H1 (cell line): ENCODE results near the gene NAV2. TPM values are rescaled to one million over a fixed set of nuclear protein-coding genes. Genes with fewer than 3 reads are reported as not detected.

Source experiments
- CTCF ChIA-PET: fragments of 300-600 bp; sonication (Branson Sonifier 250); formaldehyde crosslinking; loops from one replicate; lab custom pipeline; 2021; ENCODE audit not compliant: partially characterized antibody; lab: Charles Lee
- POLR2A ChIA-PET: fragments of 300-600 bp; sonication (Branson Sonifier 250); formaldehyde crosslinking; loops from one replicate; lab custom pipeline; 2021; ENCODE audit warnings: inconsistent platforms; ENCODE audit not compliant: partially characterized antibody; lab: Charles Lee
- DNase-seq, 2 experiments: peaks; one replicate each; pipeline versions ENCODE4 v3.0.0 to v3.0.0-alpha.2; 2010 to 2022; ENCODE audit warnings: low spot score in 2 of 2, low read depth in 1 of 2, mixed read lengths in 1 of 2
- FAIRE-seq: peaks from 2 replicates; lab custom pipeline; 2011; peaks lifted over from hg19 to GRCh38; lab: Jason Lieb, UNC
- H2AFZ ChIP-seq: 2 replicates; pipeline ENCODE4 v1.8.1; 2012; ENCODE audit warnings: low read length, inconsistent platforms
- H2AK5ac ChIP-seq: 2 replicates; pipeline ENCODE4 v1.6.1; 2013; ENCODE audit warnings: low read depth, low read length
- H2BK120ac ChIP-seq: replicated peaks from 2 replicates; pipeline ENCODE3; 2013; ENCODE audit warnings: low read depth, low read length, inconsistent platforms
- H2BK12ac ChIP-seq: 2 replicates; pipeline ENCODE4 v1.6.1; 2013; ENCODE audit warnings: low read depth, low read length
- H2BK15ac ChIP-seq: 2 replicates; pipeline ENCODE4 v1.6.1; 2013; ENCODE audit warnings: low read length
- H2BK20ac ChIP-seq: 2 replicates; pipeline ENCODE4 v1.6.1; 2013; ENCODE audit warnings: low read length
- H2BK5ac ChIP-seq: 2 replicates; pipeline ENCODE4 v1.6.1; 2013; ENCODE audit warnings: low read depth, low read length
- H3K14ac ChIP-seq: 2 replicates; pipeline ENCODE4 v1.6.1; 2013; ENCODE audit warnings: inconsistent platforms; ENCODE audit not compliant: insufficient read length
- H3K18ac ChIP-seq: 2 replicates; pipeline ENCODE4 v1.6.1; 2013; ENCODE audit warnings: low read length; ENCODE audit errors: extremely low read depth
- H3K23ac ChIP-seq: 2 replicates; pipeline ENCODE4 v1.6.1; 2013; ENCODE audit warnings: inconsistent platforms; ENCODE audit not compliant: insufficient read length
- H3K23me2 ChIP-seq: 2 replicates; pipeline ENCODE4 v1.6.1; 2013; ENCODE audit warnings: low read depth, low read length
- H3K27ac ChIP-seq: 2 replicates; pipeline ENCODE4 v1.6.1; 2011; ENCODE audit warnings: low read depth, low read length, inconsistent platforms
- H3K27me3 ChIP-seq, 4 experiments: replicated peaks in 1 of 4; 1 replicate in 1 of 4; 2 replicates in 3 of 4; pipeline versions ENCODE4 v1.6.1 to v1.8.1; 2011 to 2013; ENCODE audit warnings: low read length in 3 of 4, mild to moderate bottlenecking in 3 of 4, inconsistent platforms in 2 of 4, mixed read lengths in 2 of 4, moderate library complexity in 1 of 4; ENCODE audit not compliant: control insufficient read depth in 3 of 4, insufficient read depth in 3 of 4; ENCODE audit errors: extremely low read depth in 1 of 4
- H3K36me3 ChIP-seq, 4 experiments: 2 replicates each; pipeline versions ENCODE4 v1.6.1 to v1.8.1; 2011 to 2013; ENCODE audit warnings: mild to moderate bottlenecking in 4 of 4, low read length in 3 of 4, moderate library complexity in 2 of 4, control low read depth in 1 of 4, inconsistent platforms in 1 of 4; ENCODE audit not compliant: insufficient read depth in 4 of 4, control insufficient read depth in 2 of 4
- H3K4ac ChIP-seq: replicated peaks from 2 replicates; pipeline ENCODE3; 2013; ENCODE audit warnings: low read length, low read depth, mixed read lengths, inconsistent platforms; ENCODE audit not compliant: insufficient read length
- H3K4me1 ChIP-seq, 4 experiments: replicated peaks in 1 of 4; 1 replicate in 1 of 4; 2 replicates in 3 of 4; pipeline versions ENCODE4 v1.6.1 to v1.8.1; 2011 to 2013; ENCODE audit warnings: low read length in 3 of 4, inconsistent platforms in 2 of 4, mixed read lengths in 1 of 4; ENCODE audit not compliant: insufficient read depth in 4 of 4, control insufficient read depth in 3 of 4
- H3K4me2 ChIP-seq, 2 experiments: 2 replicates each; pipeline versions ENCODE4 v1.6.1 to v1.8.1; 2011 to 2013; ENCODE audit warnings: low read depth in 2 of 2, low read length in 2 of 2, control low read depth in 1 of 2, inconsistent platforms in 1 of 2, mild to moderate bottlenecking in 1 of 2; ENCODE audit not compliant: insufficient read depth in 1 of 2
- H3K4me3 ChIP-seq, 4 experiments: fragments of 200-600, 300-600 bp in 1 of 4; sonication (generic), shearing (Covaris generic), sonication (Bioruptor Twin) in 1 of 4; 2 replicates each; pipeline versions ENCODE4 v1.5.1 to v1.8.1; 2011 to 2016; ENCODE audit warnings: low read length in 4 of 4, low read depth in 3 of 4, control low read depth in 2 of 4, inconsistent platforms in 2 of 4, mild to moderate bottlenecking in 2 of 4, mixed read lengths in 1 of 4, moderate library complexity in 1 of 4; ENCODE audit not compliant: insufficient read depth in 2 of 4; ENCODE audit errors: extremely low read depth in 1 of 4
- H3K56ac ChIP-seq: replicated peaks from 2 replicates; pipeline ENCODE3; 2013; ENCODE audit warnings: low read depth, mild to moderate bottlenecking, mixed read lengths, low read length, inconsistent platforms; ENCODE audit not compliant: insufficient read length
- H3K79me1 ChIP-seq: 2 replicates; pipeline ENCODE4 v1.6.1; 2013; ENCODE audit warnings: low read depth, low read length, control low read depth
- H3K79me2 ChIP-seq, 2 experiments: 2 replicates each; pipeline versions ENCODE4 v1.6.1 to v1.8.1; 2012 to 2013; ENCODE audit warnings: low read length in 2 of 2, mild to moderate bottlenecking in 2 of 2, inconsistent platforms in 1 of 2; ENCODE audit not compliant: insufficient read depth in 2 of 2, control insufficient read depth in 1 of 2
- H3K9ac ChIP-seq, 4 experiments: replicated peaks in 1 of 4; 1 replicate in 1 of 4; 2 replicates in 3 of 4; pipeline versions ENCODE4 v1.6.1 to v1.8.1; 2011 to 2013; ENCODE audit warnings: low read depth in 3 of 4, low read length in 3 of 4, control low read depth in 2 of 4, mild to moderate bottlenecking in 2 of 4, moderate library complexity in 2 of 4, inconsistent platforms in 1 of 4; ENCODE audit errors: extremely low read depth in 1 of 4
- H3K9me3 ChIP-seq, 2 experiments: 2 replicates each; pipeline versions ENCODE4 v1.6.1 to v1.8.1; 2012 to 2013; ENCODE audit warnings: mild to moderate bottlenecking in 2 of 2, moderate library complexity in 2 of 2, control low read depth in 1 of 2, inconsistent platforms in 1 of 2, low read depth in 1 of 2, low read length in 1 of 2, mixed read lengths in 1 of 2; ENCODE audit not compliant: insufficient read depth in 2 of 2
- H4K20me1 ChIP-seq, 2 experiments: replicated peaks in 1 of 2; 2 replicates each; pipeline versions ENCODE3 to v1.8.1; 2011 to 2013; ENCODE audit warnings: inconsistent platforms in 2 of 2, low read length in 2 of 2, mild to moderate bottlenecking in 1 of 2; ENCODE audit not compliant: insufficient read depth in 2 of 2, control insufficient read depth in 1 of 2
- H4K5ac ChIP-seq: 2 replicates; pipeline ENCODE4 v1.6.1; 2013; ENCODE audit warnings: low read length, low read depth, mixed read lengths, inconsistent platforms; ENCODE audit not compliant: insufficient read length
- H4K8ac ChIP-seq: 2 replicates; pipeline ENCODE4 v1.8.0; 2013; ENCODE audit warnings: mild to moderate bottlenecking, moderate library complexity, low read length, inconsistent platforms; ENCODE audit not compliant: insufficient read depth; ENCODE audit errors: extremely low read depth
- H4K91ac ChIP-seq: replicated peaks from 2 replicates; pipeline ENCODE3; 2013; ENCODE audit warnings: low read length, mixed read lengths, inconsistent platforms; ENCODE audit not compliant: insufficient read length
- BACH1 ChIP-seq: IDR thresholded peaks from 2 replicates; pipeline ENCODE4 v1.6.1; 2012; ENCODE audit warnings: low read length, improper control_type of control experiment
- CBX5 ChIP-seq: fragments of 300-800, 300-1000 bp; sonication (generic); IDR thresholded peaks from 2 replicates; pipeline ENCODE4 v1.7.1; 2016; ENCODE audit warnings: antibody characterized with exemption, low read length, low read depth
- CBX8 ChIP-seq: fragments of 300-800, 300-1000 bp; sonication (generic); IDR thresholded peaks from 2 replicates; pipeline ENCODE4 v1.7.1; 2016; ENCODE audit warnings: low read depth, low read length, borderline replicate concordance
- HDAC2 ChIP-seq, 2 experiments: fragments of 300-600 bp in 1 of 2; sonication (generic) in 1 of 2; IDR thresholded peaks; 2 replicates each; pipeline ENCODE4 v1.6.1; 2011 to 2012; ENCODE audit warnings: low read depth in 2 of 2, low read length in 2 of 2, mild to moderate bottlenecking in 2 of 2, moderate library complexity in 2 of 2, borderline replicate concordance in 1 of 2, inconsistent platforms in 1 of 2
- MAX ChIP-seq: IDR thresholded peaks from 2 replicates; pipeline ENCODE4 v1.6.1; 2012; ENCODE audit warnings: inconsistent platforms
- RNF2 ChIP-seq: fragments of 200-900, 300-1000 bp; sonication (generic); IDR thresholded peaks from 2 replicates; pipeline ENCODE4 v1.7.1; 2016; ENCODE audit warnings: borderline replicate concordance, low read depth, mild to moderate bottlenecking, antibody characterized with exemption, low read length; ENCODE audit not compliant: poor library complexity, severe bottlenecking; ENCODE audit errors: missing control alignments
- SIN3A ChIP-seq, 2 experiments: IDR thresholded peaks in 1 of 2; conservative IDR thresholded peaks in 1 of 2; 2 replicates each; pipeline ENCODE4 v1.6.1; 2011 to 2012; ENCODE audit warnings: low read length in 2 of 2, improper control_type of control experiment in 1 of 2, low read depth in 1 of 2, mild to moderate bottlenecking in 1 of 2
- SP1 ChIP-seq: IDR thresholded peaks from 2 replicates; pipeline ENCODE4 v1.6.1; 2011; ENCODE audit warnings: low read depth, low read length
- WGBS, 2 experiments: shearing (Covaris generic) in 1 of 2; methylation state at CpG; one replicate each; pipeline versions ENCODE4 v1.1.6 to v1.1.7; 2013 to 2015; ENCODE audit warnings: low lambda C conversion rate in 2 of 2, mixed read lengths in 2 of 2, inconsistent platforms in 1 of 2, low coverage in 1 of 2, missing lambda C conversion rate in 1 of 2; ENCODE audit not compliant: insufficient replicate concordance in 2 of 2, insufficient coverage in 1 of 2, insufficient read length in 1 of 2; ENCODE audit errors: extremely low coverage in 1 of 2, missing lambda C conversion rate in 1 of 2; 5-methylcytosine and 5-hydroxymethylcytosine counted together
- polyA plus RNA-seq, 7 experiments: library from polyadenylated mRNA; depleted of rRNA in 3 of 7; stranded (reverse) in 5 of 7; unstranded in 2 of 7; fragments of >200 nt in 5 of 7; fragments of 200-250 nt in 2 of 7; gene quantifications; 1 replicate in 5 of 7; 2 replicates in 1 of 7; 4 replicates in 1 of 7; pipeline versions ENCODE4 v1.2.1 to v1.2.3, GENCODE V29; 2011 to 2013; ENCODE audit warnings: missing spikeins in 2 of 7, mixed read lengths in 2 of 7
- total RNA-seq: library from RNA; stranded (reverse); fragmentation: NEBNext Ultra II Directional; extraction: Animal tissue kit (Norgen Biotek cat#: 25700); gene quantifications from 2 replicates; pipeline ENCODE4 v1.2.1, GENCODE V29; 2021

Gene NAV2
- total and polyA plus RNA-seq, 2 of the 8 experiments (the other 6 are each of a cell fraction or from before 2014, with no cell fraction given): 35.6 to 73.6 TPM

- no peak overlapping the region for H3K18ac ChIP-seq
- H2AK5ac ChIP-seq: no peak overlapping the region
- DNase-seq: no peak
- no peak overlapping the region for H3K14ac ChIP-seq
- H3K4ac ChIP-seq: no peak overlapping the region
- peaks cover 1 to 2% of the 10 kb centered on the region in 2 experiments for H4K20me1 ChIP-seq
- no peak overlapping the region for H2BK5ac ChIP-seq
- TF ChIP-seq SIN3A (conservative IDR thresholded peaks at IDR 0.05 in 1 of 2, IDR thresholded peaks at IDR 0.05 in 1 of 2; ENCODE audit: low read depth in 1 of 2, low read length in 2 of 2) (no peak), CBX8 (no peak), BACH1 (no peak), CBX5 (no peak), RNF2 (no peak), HDAC2 (IDR thresholded peaks at IDR 0.05; ENCODE audit: borderline replicate concordance in 1 of 2, low read depth in 2 of 2, low read length in 2 of 2) (no peak), MAX (no peak), SP1 (no peak)
- TF ChIP-seq, all 59 proteins: peak for 0
- Histone ChIP-seq H3K79me2 (no peaks in the 10 kb centered on the region), H3K56ac (no peak overlapping the region), H3K9me3 (no peaks in the 10 kb centered on the region), H2BK15ac (no peak overlapping the region), H2AFZ (no peak overlapping the region), H4K5ac (no peak overlapping the region), H3K4me1 (peaks cover 14 to 26% (median 22%) of the 10 kb centered on the region in 4 experiments), H2BK120ac (no peak overlapping the region), H2BK20ac (no peak overlapping the region), H3K79me1 (peaks cover 2% of the 10 kb centered on the region; the same call in 1 of the 2 replicates), H3K36me3 (peaks cover 18 to 63% (median 36%) of the 10 kb centered on the region in 4 experiments), H3K4me3 (no peak overlapping the region), H2BK12ac (no peak overlapping the region), H3K23ac (no peak overlapping the region), H3K4me2 (no peak overlapping the region), H3K27ac (no peak overlapping the region), H3K23me2 (no peaks in the 10 kb centered on the region; the same call in 1 of the 2 replicates), H4K91ac (no peak overlapping the region), H3K27me3 (no peaks in the 10 kb centered on the region), H3K9ac (no peak overlapping the region), H4K8ac (no peak overlapping the region)
- WGBS, 2 experiments: 89% methylated on average over 4 of the region's 4 CpGs; no CpG with 5 or more reads in 1 of the 2 experiments
- POLR2A ChIA-PET: no interaction called here
- FAIRE-seq: no peak
- CTCF ChIA-PET: interaction anchor here (0.6 to 12.6 kb wide), 3 partner anchors 21 to 95 kb away, joined by 3 to 99 read pairs (median 24); no protein-coding TSS in a partner anchor
Measured at GRCh38 chr11:20047006-20047768, 334.6 kb downstream of the NAV2 start.
